Mucosa of descending colon (tissue), 3 donors: ENCODE results near the gene CATSPERE. TPM values are rescaled to one million over a fixed set of nuclear protein-coding genes. Genes with fewer than 3 reads are reported as not detected.

Experiments
- ATAC-seq: fragments of 200-7000 bp; cut with Tn5 transposase; one replicate; pipeline ENCODE4 v1.9.1; 2020; ENCODE audit warnings: mild to moderate bottlenecking, moderate library complexity
- DNase-seq, 3 donors: peaks; one replicate each; pipeline ENCODE4 v3.0.0-alpha.2; 2020
- H3K36me3 ChIP-seq: fragments of 200-600 bp; one replicate; pipeline ENCODE4 v1.8.0; 2021; ENCODE audit warnings: low read depth, mild to moderate bottlenecking
- H3K4me1 ChIP-seq: fragments of 200-600 bp; one replicate; pipeline ENCODE4 v1.8.0; 2021; ENCODE audit warnings: low read depth, mild to moderate bottlenecking
- H3K4me3 ChIP-seq: fragments of 200-600 bp; one replicate; pipeline ENCODE4 v1.8.0; 2021; ENCODE audit warnings: mild to moderate bottlenecking
- H3K9me3 ChIP-seq: fragments of 200-600 bp; one replicate; pipeline ENCODE4 v1.8.0; 2021; ENCODE audit warnings: mild to moderate bottlenecking
- CTCF ChIP-seq: fragments of 200-600 bp; IDR thresholded peaks from one replicate; pipeline ENCODE4 v1.8.0; 2022; ENCODE audit warnings: antibody characterized with exemption, mild to moderate bottlenecking
- intact Hi-C, 2 donors: fragments of 100-400 bp; cut with DNase I in 1 of 2; cut with micrococcal nuclease in 1 of 2; formaldehyde crosslinking; loops; one replicate each; pipeline versions ENCODE4 v1.11.0 to v1.11.1; 2022; cut with DNase I, micrococcal nuclease
- total RNA-seq, 3 donors: library from RNA; stranded (reverse); fragmentation: NEBNext Ultra II Directional in 2 of 3; extraction: Animal tissue kit (Norgen Biotek cat#: 25700) in 2 of 3; gene quantifications; one replicate each; pipeline versions ENCODE4 v1.2.1 to v1.2.4, GENCODE V29; 2021 to 2023
- donor health status: DM: no; HTN: no; CAD: no; lungs with moderate emphysema.
- donor health status: DM: no; HTN: no; CAD: no.
- donor health status: DM: no; HTN: yes; CAD: no.

CATSPERE gene
- total RNA-seq, 3 donors from 2014 or later: 0.73 to 1.3 (median 0.93) TPM

GRCh38 chr1:244435562-244436205 is 25.4 kb upstream of the CATSPERE start:
- no peak for TF ChIP-seq CTCF
- no peaks in the 10 kb centered on the region for H3K36me3 ChIP-seq
- ATAC-seq (peak; percentile 76), DNase-seq (no peak)
- no peak overlapping the region for H3K4me3 ChIP-seq
- no peaks in the 10 kb centered on the region for H3K9me3 ChIP-seq
- intact Hi-C loops: no loop called here
- H3K4me1 ChIP-seq: peaks cover 3% of the 10 kb centered on the region

GRCh38 chr1:244436336-244437085 is 24.6 kb upstream of the CATSPERE start:
- DNase-seq: no peak
- no peak overlapping the region for H3K4me3 ChIP-seq
- no peaks in the 10 kb centered on the region for H3K9me3 ChIP-seq
- ATAC-seq: no peak
- H3K36me3 ChIP-seq: no peaks in the 10 kb centered on the region
- peaks cover 3% of the 10 kb centered on the region for H3K4me1 ChIP-seq
- TF ChIP-seq CTCF: no peak
- intact Hi-C loops: no loop called here

GRCh38 chr1:244437086-244437468 is 24.0 kb upstream of the CATSPERE start:
- no peaks in the 10 kb centered on the region for H3K36me3 ChIP-seq
- no peak for ATAC-seq
- H3K4me3 ChIP-seq: no peak overlapping the region
- intact Hi-C loops: no loop called here
- H3K4me1 ChIP-seq: peaks cover 3% of the 10 kb centered on the region
- no peaks in the 10 kb centered on the region for H3K9me3 ChIP-seq
- no peak for DNase-seq
- TF ChIP-seq CTCF: no peak

- intact Hi-C loops: no loop called here
- Histone ChIP-seq H3K9me3 (no peaks in the 10 kb centered on the region), H3K4me3 (no peak overlapping the region), H3K4me1 (peaks cover 3% of the 10 kb centered on the region), H3K36me3 (no peaks in the 10 kb centered on the region)
- peak; percentile 62 to 78 (median 70) for DNase-seq
- ATAC-seq: peak; percentile 95
- TF ChIP-seq CTCF: no peak
Observed at GRCh38 chr1:244439391-244440032, 21.6 kb upstream of the CATSPERE start.

GRCh38 chr1:244442850-244443249 is 18.2 kb upstream of the CATSPERE start:
- DNase-seq (no peak), ATAC-seq (no peak)
- peaks cover 8% of the 10 kb centered on the region for H3K4me1 ChIP-seq
- intact Hi-C loops: no loop called here
- no peak overlapping the region for H3K4me3 ChIP-seq
- no peaks in the 10 kb centered on the region for H3K36me3 ChIP-seq
- H3K9me3 ChIP-seq: no peaks in the 10 kb centered on the region
- no peak for TF ChIP-seq CTCF
